ENCODE results near the gene HLA-DRA. TPM values are rescaled to one million over a fixed set of nuclear protein-coding genes. Genes with fewer than 3 reads are reported as not detected.
"Not testable (repeated sequence)": the region's sequence is repeated elsewhere in the genome, so short reads cannot be mapped to it uniquely, and the experiment has no call there.

HLA-DRA gene
- total and polyA plus RNA-seq, 5 experiments from 2014 or later = 0.27 to 75.7 (median 60.3) TPM

DNA sequence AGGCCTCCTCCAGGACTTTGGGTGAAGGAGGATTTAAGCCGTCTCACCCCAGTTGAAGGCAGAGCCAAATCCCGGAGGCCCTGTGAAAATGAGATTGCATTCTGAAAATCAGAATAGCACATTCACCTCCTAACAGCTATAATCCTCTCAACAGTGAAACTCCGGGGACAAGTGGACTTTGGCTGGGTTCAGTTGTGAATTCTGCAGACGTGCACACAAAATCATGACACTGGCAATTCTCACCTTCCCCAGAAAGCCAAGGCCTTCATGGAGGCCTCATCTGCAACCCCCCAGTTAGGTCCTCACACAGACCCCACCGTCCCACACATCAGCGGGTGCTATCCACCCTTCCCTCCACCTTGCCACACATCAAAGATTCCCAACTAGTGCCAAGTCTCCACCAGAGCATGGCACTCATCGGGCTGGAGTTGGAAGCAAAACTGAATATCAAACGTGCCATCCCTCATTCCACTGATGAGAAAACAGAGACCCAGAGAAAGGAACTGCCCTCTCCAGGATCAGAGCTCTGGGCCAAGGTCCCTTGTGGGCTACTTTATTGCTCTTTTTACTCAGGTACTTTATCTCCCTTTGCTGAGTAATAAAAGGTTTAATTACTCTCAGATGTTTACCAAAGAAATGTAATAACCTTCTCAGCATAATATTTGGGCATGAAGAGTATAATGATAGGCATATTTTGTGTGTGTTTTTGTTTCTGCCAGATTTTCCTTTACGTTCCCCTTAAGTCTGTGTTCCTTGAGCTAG is 27.9 kb upstream of the HLA-DRA start:
- DNase-seq (no peak), ATAC-seq (no peak)
- Mint-ChIP-seq H3K27me3 (peaks cover 31 to 62% (median 42%) of the 10 kb centered on the region in 5 donors), H3K36me3 (no peaks in the 10 kb centered on the region), H3K9me3 (no peaks in the 10 kb centered on the region), H3K27ac (no peak overlapping the region), H3K4me3 (no peak overlapping the region), H3K4me1 (peaks cover 3 to 23% (median 15%) of the 10 kb centered on the region in 4 donors)
- POLR2A ChIA-PET = no interaction called here

DNA sequence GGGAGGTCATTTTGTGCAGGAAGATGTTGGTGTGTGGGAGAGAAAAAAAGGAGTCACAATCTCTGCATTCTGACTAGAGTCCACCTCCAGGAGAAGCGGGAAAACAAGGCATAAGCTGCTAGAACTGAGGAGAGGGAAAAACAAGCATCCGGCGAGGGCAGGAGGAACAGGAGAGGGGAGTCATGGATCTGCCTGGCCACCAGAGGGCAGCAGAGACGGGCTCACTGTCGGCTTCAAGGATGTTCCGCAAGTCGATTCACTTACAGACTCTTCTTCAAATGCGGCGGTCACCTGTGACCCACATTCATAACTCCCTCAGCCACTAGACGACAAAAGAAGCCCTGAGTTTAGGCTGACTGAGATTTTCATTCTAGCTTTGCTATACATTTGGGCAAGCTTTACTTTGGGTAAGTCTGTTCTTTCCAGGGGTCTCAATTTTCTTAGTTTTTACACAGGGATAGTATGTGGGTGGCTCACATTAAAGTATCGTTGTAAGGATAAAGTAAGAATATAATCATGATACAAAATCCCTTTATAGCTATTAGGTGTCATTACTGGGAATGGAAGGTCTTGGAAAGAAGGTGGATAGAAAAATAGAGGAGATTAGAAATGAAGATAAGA is 26.1 kb upstream of the HLA-DRA start:
- H3K9me3 Mint-ChIP-seq = no peaks in the 10 kb centered on the region
- no peak overlapping the region for H3K4me3 Mint-ChIP-seq
- peaks cover 3 to 20% (median 15%) of the 10 kb centered on the region in 4 donors for H3K4me1 Mint-ChIP-seq
- POLR2A ChIA-PET = interaction anchor here (0.5 to 1.1 kb wide), 2 partner anchors 9 to 287 kb away, joined by 4 read pairs; no protein-coding TSS in a partner anchor
- H3K27ac Mint-ChIP-seq = peak overlapping the region in 2 of 10 donors; percentile 10 to 19
- H3K27me3 Mint-ChIP-seq = peaks cover 29 to 55% (median 36%) of the 10 kb centered on the region in 5 donors
- DNase-seq (peak; percentile 64 to 90 (median 82)), ATAC-seq (peak; percentile 93)
- no peaks in the 10 kb centered on the region for H3K36me3 Mint-ChIP-seq

DNA sequence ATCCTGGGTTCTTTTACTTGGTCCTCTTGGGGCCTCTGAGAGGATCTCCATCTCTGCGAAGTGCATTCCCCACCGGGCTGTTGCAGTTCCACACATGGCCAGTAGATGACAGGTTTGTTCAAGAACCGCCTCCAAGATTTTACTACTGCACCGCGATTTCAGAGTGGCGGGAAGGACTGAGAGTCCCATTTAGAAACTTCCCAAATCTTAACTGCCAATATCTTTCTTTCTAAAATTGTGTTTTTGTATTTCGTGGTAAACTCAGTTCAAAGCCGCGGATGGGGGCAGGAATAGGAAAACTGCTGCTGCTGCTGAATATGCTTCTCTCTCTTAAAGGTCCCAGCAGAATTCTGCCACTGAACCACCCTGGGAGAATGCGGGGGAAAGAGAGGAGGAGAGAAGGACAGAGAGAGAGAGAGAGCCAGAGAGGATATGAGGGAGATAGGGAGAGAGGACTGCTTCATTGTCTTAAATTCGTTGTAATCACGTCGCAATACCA is 24.1 kb upstream of the HLA-DRA start:
- Mint-ChIP-seq H3K9me3 (no peaks in the 10 kb centered on the region), H3K36me3 (no peaks in the 10 kb centered on the region), H3K27me3 (peaks cover 35 to 59% (median 39%) of the 10 kb centered on the region in 5 donors), H3K27ac (peak overlapping the region in 1 of 10 donors; percentile 71), H3K4me1 (peaks cover 3 to 18% (median 13%) of the 10 kb centered on the region in 4 donors), H3K4me3 (peak overlapping the region in 3 of 10 donors; percentile 10 to 18 (median 11))
- ATAC-seq = peak; percentile 69 to 79
- peak; percentile 55 to 87 (median 68) for DNase-seq
- POLR2A ChIA-PET = no interaction called here

DNA sequence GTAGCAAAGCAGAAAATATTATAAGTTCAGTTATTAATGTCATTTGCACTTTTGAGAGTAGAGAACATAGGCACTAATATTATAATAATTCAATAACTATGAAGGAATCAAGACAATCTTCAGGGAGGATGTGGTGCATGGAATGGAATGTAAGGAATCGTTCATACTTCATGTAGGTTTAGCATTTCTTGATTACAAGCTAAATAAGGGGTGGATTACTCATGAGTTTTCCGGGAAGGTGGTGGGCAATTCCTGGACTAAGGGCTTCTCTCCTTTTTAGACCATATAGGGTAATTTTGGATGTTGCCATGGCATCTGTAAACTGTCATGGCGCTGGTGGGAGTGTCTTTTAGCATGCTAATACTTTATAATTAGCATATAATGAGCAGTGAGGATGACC is 23.7 kb upstream of the HLA-DRA start:
- DNase-seq (no peak), ATAC-seq (no peak)
- Mint-ChIP-seq H3K27ac (no peak overlapping the region), H3K4me3 (no peak overlapping the region), H3K9me3 (no peaks in the 10 kb centered on the region), H3K36me3 (no peaks in the 10 kb centered on the region), H3K27me3 (peaks cover 33 to 59% (median 39%) of the 10 kb centered on the region in 5 donors), H3K4me1 (peaks cover 3 to 18% (median 13%) of the 10 kb centered on the region in 4 donors)
- POLR2A ChIA-PET = no interaction called here

DNA sequence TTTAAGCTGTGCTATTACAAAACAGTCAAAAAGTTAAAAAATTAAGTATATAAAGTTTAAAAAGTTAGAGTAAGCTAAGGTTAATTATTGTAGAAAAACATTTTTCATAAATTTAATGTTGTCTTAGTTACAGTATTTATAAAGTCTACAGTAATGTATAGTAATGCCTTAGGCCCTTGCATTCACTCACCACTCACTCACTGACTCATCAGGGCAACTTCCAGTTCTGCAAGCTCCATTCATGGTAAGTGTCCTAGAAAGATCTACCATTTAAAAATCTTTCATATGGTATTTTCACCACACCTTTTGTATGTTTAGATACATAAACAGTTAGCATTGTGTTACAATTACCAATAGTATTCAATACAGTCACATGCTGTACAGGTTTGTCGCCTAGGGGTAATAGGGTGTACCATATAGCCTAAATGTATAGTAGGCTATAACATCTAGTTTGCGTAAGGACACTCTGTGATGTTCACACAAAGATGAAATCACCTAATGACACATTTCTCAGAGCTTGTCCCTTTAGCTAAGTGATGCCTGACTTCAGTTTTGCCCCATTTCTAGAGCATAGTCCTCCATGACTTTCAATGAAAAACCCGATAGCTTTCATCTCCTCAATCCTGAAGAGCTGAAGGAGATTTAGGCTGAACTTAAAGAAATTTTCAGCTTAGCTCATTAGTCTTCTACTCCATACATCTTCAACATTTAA is 14.9 kb upstream of the HLA-DRA start:
- Mint-ChIP-seq H3K9me3 (no peaks in the 10 kb centered on the region), H3K4me3 (no peak overlapping the region), H3K36me3 (no peaks in the 10 kb centered on the region), H3K27me3 (peaks cover 4 to 18% (median 10%) of the 10 kb centered on the region in 5 donors), H3K4me1 (no peaks in the 10 kb centered on the region), H3K27ac (no peak overlapping the region)
- ATAC-seq (no peak), DNase-seq (no peak)
- POLR2A ChIA-PET = no interaction called here

DNA sequence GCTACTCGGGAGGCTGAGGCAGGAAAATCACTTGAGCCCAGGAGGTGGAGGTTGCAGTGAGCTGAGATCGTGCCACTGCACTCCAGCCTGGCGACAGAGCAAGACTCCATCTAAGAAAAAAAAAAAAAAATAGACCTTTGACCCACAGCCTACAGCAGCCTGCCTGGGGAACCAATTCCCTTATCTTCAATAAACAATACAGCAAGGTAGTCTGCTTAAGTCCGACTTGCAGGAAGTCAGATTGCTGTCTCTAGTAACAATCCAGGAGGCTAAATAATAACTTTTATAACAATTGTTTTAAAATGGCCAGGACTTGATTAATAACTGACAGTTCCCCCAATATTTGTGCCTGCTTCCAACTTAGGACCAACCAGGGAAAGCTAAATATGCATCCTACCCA is 13.3 kb upstream of the HLA-DRA start:
- DNase-seq = no peak
- ATAC-seq = no peak
- H3K36me3 Mint-ChIP-seq = no peaks in the 10 kb centered on the region
- H3K4me1 Mint-ChIP-seq = no peaks in the 10 kb centered on the region
- H3K4me3 Mint-ChIP-seq = no peak overlapping the region
- H3K27me3 Mint-ChIP-seq = peaks cover 0 to 13% (median 10%) of the 10 kb centered on the region in 5 donors
- H3K27ac Mint-ChIP-seq = no peak overlapping the region
- H3K9me3 Mint-ChIP-seq = no peaks in the 10 kb centered on the region
- POLR2A ChIA-PET = no interaction called here

DNA sequence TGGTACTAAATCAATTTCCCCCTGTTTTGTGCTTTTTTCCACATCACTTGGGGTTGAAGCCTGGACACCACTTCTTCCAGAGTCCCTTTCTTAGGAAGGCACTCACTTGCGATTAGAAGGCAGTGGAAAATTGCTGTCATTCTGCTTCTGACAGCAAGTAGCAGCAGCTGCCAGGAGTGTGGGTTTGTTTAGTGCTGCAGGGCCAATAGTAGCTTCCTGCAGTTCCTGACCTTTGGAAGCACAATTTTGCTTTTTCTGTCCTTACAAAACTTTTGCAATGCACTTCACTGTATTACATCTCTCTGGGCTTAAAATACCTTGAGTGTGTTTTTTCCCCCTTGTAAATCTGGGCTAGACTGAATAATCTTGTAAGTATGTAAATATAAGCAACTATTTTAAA is 12.5 kb upstream of the HLA-DRA start:
- POLR2A ChIA-PET = no interaction called here
- Mint-ChIP-seq H3K36me3 (no peaks in the 10 kb centered on the region), H3K27me3 (peaks cover 0 to 11% (median 8%) of the 10 kb centered on the region in 5 donors), H3K9me3 (no peaks in the 10 kb centered on the region), H3K4me1 (no peaks in the 10 kb centered on the region), H3K27ac (no peak overlapping the region), H3K4me3 (no peak overlapping the region)
- ATAC-seq (no peak), DNase-seq (no peak)

DNA sequence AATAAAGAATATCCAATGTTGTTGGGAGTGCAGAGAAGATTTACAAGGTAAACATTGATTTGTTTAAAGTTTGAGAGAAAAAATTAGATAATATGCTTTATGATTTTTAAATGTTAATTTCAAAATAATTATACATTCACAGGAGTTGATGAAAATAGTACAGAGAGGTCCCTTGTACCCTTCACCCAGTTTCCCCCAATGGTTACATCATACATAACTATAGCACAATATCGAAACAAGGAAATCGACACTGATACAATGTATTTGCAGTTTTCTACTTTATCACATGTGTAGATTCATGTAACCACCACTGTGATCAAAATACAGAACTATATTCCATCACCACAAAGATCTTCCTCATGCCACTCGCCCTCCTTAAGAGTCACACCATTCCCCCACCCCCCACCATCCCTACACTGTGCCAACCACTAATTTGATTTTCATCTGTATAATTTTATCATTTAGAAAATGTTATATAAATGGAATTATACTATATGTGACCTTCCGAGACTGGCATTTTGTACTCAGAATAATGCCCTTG is 11.7 kb upstream of the HLA-DRA start:
- no peaks in the 10 kb centered on the region for H3K36me3 Mint-ChIP-seq
- peaks cover 0 to 12% (median 7%) of the 10 kb centered on the region in 5 donors for H3K27me3 Mint-ChIP-seq
- no peak overlapping the region for H3K4me3 Mint-ChIP-seq
- DNase-seq (no peak), ATAC-seq (no peak)
- POLR2A ChIA-PET = no interaction called here
- H3K9me3 Mint-ChIP-seq = no peaks in the 10 kb centered on the region
- no peaks in the 10 kb centered on the region for H3K4me1 Mint-ChIP-seq
- H3K27ac Mint-ChIP-seq = no peak overlapping the region

DNA sequence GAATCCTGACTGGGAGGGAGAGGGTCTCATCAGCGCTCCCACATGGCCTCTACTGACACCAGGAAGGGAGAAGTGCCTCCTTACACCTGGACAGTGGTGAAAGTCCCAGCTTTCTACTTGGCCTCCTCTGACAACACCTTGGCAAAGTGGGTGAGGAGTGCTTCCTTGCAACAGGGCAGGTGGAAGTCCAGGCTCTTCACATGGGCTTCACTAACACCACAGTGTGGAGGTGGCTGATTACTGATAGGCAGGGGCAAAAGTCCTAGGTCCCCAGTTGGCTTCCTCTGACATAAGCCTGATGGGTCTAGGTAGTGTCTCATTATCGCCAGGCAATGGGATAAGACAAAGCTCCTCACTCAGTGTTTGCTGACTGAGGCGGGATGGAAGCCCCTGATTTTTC is 9.5 kb upstream of the HLA-DRA start:
- Mint-ChIP-seq H3K9me3 (no peaks in the 10 kb centered on the region), H3K4me1 (no peaks in the 10 kb centered on the region), H3K27me3 (peaks cover 0 to 8% (median 6%) of the 10 kb centered on the region in 5 donors), H3K27ac (no peak overlapping the region), H3K36me3 (no peaks in the 10 kb centered on the region), H3K4me3 (no peak overlapping the region)
- no peak for DNase-seq
- no peak for ATAC-seq
- POLR2A ChIA-PET = no interaction called here

DNA sequence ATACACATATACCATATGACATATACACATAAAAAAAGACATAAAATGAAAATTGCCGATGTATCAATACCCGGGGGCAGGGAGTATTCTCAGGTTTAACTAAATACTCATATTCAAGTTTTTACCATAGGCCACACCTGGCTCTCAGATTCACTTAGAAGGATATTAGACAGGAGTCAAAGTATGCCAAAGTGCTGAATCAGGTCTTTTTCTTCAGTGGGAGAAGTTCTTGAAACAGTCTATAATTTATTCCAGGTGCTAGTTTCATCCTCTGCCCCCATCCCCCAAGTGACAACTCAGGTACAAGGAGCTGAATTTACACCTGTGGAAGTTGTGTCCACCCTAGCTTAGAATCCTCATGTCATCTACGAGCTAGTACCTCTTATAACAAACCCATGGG is 8.5 kb upstream of the HLA-DRA start:
- H3K36me3 Mint-ChIP-seq = no peaks in the 10 kb centered on the region
- DNase-seq = no peak
- no peaks in the 10 kb centered on the region for H3K4me1 Mint-ChIP-seq
- H3K27ac Mint-ChIP-seq = no peak overlapping the region
- no peak for ATAC-seq
- POLR2A ChIA-PET = no interaction called here
- H3K9me3 Mint-ChIP-seq = no peaks in the 10 kb centered on the region
- peaks cover 0 to 8% (median 6%) of the 10 kb centered on the region in 5 donors for H3K27me3 Mint-ChIP-seq
- H3K4me3 Mint-ChIP-seq = no peak overlapping the region

DNA sequence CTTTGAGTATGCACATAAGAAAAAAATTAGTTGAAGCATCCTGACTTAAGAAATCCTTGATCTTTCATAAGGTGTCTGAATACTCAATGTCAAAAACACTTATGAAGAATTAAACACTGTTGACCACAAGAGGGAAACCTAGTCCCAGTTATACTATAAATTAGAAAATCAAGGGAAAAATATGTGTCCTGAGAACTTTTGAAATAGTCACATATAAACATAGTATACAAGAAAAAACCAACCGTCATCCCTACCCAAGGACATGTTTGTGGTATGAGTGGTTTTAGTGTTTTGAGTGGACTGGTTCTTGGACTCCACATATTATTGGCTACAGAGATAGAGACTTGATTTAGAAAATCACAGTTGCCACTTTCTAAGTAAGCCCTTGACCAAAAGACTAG is 7.6 kb upstream of the HLA-DRA start:
- H3K27me3 Mint-ChIP-seq = peaks cover 0 to 8% (median 3%) of the 10 kb centered on the region in 5 donors
- no peak overlapping the region for H3K4me3 Mint-ChIP-seq
- no peaks in the 10 kb centered on the region for H3K9me3 Mint-ChIP-seq
- ATAC-seq = no peak
- POLR2A ChIA-PET = no interaction called here
- H3K4me1 Mint-ChIP-seq = peaks cover 0 to 9% (median 0%) of the 10 kb centered on the region in 4 donors
- DNase-seq = peak in 3 of 10 donors; percentile 42 to 47 (median 44)
- H3K27ac Mint-ChIP-seq = no peak overlapping the region
- no peaks in the 10 kb centered on the region for H3K36me3 Mint-ChIP-seq

DNA sequence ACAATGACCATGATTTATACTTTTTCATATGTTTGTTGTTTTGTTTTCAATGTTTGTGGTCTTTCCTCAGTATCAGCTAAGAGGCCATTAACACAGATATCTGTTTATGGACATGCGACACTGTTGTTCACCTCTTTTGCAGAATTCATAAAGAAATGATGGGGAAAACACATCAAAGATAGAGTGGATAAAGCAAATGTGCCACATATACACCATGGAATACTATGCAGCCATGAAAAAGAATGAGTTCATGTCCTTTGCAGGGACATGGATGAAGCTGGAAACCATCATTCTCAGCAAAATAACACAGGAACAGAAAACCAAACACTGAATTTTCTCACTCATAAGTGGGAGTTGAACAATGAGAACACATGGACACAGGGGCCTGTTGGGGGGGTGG is 5.7 kb upstream of the HLA-DRA start:
- H3K9me3 Mint-ChIP-seq, H3K4me3 Mint-ChIP-seq, H3K36me3 Mint-ChIP-seq, H3K27me3 Mint-ChIP-seq, H3K27ac Mint-ChIP-seq, ATAC-seq, DNase-seq, POLR2A ChIA-PET: not testable (repeated sequence)
- peaks cover 0 to 24% (median 0%) of the 10 kb centered on the region in 4 donors for H3K4me1 Mint-ChIP-seq
